GM19193 (cell line): ENCODE data around the gene LCAT.

ENCODE experiments used
- POLR2A ChIP-seq: IDR thresholded peaks from 4 replicates; pipeline ENCODE4 v1.6.1; 2011; ENCODE audit not compliant: insufficient read depth, insufficient read length; ENCODE audit errors: extremely low read depth

Gene LCAT, protein sequence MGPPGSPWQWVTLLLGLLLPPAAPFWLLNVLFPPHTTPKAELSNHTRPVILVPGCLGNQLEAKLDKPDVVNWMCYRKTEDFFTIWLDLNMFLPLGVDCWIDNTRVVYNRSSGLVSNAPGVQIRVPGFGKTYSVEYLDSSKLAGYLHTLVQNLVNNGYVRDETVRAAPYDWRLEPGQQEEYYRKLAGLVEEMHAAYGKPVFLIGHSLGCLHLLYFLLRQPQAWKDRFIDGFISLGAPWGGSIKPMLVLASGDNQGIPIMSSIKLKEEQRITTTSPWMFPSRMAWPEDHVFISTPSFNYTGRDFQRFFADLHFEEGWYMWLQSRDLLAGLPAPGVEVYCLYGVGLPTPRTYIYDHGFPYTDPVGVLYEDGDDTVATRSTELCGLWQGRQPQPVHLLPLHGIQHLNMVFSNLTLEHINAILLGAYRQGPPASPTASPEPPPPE

GRCh38 chr16:67943619-67944504 is at the start of gene LCAT:
LCAT (minus strand) TSS chr16:67944120; CDS start chr16:67944101, 19 bp downstream.
- peak; percentile 7 for TF ChIP-seq POLR2A

GRCh38 chr16:67993207-67994039 is 49.5 kb upstream of the LCAT start:
- TF ChIP-seq POLR2A: peak; percentile 55

DNA sequence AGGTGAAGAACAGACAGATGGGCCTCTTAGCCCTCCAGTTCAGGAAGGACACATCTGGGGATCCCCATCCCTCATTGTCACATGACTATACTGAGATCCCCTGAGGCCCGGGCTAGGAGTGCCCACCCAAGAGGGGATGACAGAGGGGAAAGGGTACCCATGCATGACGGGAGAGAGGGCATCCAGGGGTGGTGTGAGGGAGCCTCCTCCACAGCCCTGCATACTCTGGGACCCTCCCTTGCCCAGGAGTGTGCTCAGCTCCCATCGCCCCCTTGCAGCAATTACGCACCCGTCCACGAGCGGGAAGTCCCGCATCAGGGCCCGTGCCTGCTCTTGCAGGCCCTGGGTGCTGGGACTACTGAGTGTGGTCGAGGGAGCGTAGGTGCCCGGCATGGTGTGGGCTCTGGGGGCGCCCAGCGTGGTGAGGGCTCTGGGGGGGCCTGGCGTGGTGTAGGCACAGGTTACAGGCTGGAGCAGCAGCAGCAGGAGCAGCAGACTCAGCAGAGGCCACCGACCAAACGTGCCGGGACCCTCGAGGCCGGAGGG is 48.8 kb upstream of the LCAT start:
- TF ChIP-seq POLR2A: no peak

GRCh38 chr16:67990018-67990386 is 46.1 kb upstream of the LCAT start:
- no peak for TF ChIP-seq POLR2A

DNA sequence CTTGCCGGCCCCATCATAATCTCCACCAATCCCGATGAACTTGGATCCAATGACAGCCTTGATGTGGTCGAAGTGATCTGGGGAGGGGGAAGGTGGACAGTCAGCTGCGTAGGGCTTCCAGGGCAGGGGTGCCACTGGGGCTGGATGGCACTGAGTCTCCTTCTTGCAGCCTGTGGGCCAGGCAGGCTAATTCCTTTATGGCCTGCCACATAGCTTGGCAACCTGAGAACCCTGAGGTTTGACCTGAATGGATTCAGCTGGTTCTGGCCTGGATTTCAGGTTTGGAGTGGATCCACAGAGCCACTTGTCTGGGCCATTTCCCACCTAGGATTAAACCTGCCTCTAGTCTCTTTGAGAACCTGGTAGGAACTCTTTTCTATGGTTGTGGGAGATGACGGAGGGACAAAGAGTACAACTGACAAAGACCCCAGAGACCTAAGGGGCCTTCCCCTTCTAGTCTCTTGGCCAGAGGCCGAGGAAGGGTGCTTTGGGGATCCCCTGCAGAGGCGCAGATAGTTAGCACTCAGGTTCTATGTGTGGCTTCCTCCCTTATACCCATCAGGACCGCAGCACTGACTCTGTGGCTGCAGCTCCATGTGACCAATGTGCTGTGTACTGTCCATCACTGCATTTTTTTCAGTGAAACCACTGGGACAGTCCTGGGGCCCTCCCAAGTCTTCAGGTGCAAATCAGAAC is 45.5 kb upstream of the LCAT start:
- TF ChIP-seq POLR2A: no peak

- TF ChIP-seq POLR2A: no peak
Measured at GRCh38 chr16:67988675-67989074, 44.8 kb upstream of the LCAT start.

- no peak for TF ChIP-seq POLR2A
Measured at GRCh38 chr16:67987460-67988160, 43.7 kb upstream of the LCAT start.

DNA sequence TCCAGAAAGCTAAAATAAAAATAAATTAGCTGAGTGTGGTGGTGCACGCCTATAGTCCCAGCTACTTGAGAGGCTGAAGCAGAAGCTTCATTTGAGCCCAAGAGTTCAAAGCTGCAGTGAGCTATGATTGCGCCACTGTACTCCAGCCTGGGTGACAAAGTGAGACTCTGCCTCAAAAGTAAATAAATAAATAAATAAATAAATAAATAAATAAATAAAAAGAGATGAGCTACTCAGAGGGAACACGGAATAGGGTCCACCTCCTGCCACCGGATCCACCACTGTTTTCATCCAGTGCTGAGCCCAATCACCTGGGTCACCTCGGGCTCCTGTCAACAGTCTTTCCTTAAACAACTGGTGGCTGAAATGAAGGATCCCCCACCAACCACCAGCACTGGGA is 43.0 kb upstream of the LCAT start:
- TF ChIP-seq POLR2A: no peak

DNA sequence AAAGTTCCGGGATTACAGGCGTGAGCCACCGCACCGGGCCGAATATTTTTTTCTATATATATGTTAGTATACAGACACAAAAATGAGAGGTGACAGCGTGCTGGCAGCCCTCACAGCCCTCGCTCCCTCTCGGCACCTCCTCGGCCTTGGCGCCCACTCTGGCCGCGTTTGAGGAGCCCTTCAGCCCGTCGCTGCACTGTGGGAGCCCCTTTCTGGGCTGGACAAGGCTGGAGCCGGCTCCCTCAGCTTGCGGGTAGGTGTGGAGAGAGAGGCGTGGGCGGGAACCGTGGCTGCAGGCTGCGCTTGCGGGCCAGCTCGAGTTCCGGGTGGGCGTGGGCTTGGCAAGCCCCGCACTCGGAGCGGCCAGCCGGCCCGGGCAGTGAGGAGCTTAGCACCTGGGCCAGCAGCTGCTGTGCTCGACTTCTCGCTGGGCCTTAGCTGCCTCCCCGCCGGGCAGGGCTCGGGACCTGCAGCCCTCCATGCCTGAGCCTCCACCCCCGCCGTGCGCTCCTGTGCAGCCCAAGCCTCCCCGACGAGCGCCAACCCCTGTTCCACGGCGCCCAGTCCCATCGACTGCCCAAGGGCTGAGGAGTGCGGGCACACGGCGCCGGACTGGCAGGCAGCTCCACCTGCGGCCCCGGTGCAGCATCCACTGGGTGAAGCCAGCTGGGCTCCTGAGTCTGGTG is 38.2 kb upstream of the LCAT start:
- TF ChIP-seq POLR2A: no peak

- TF ChIP-seq POLR2A: no peak
Measured at GRCh38 chr16:67979955-67980678, 36.2 kb upstream of the LCAT start, which contains the start of gene DPEP3. DPEP3 (minus strand) TSS chr16:67980499; CDS start chr16:67980380, 119 bp downstream.

GRCh38 chr16:67977469-67978227 is 33.7 kb upstream of the LCAT start:
- no peak for TF ChIP-seq POLR2A
